ENCODE results near the gene SUMO3.
"Not testable (repeated sequence)": the region's sequence is repeated elsewhere in the genome, so short reads cannot be mapped to it uniquely, and the experiment has no call there.

The SUMO3 gene

DNA sequence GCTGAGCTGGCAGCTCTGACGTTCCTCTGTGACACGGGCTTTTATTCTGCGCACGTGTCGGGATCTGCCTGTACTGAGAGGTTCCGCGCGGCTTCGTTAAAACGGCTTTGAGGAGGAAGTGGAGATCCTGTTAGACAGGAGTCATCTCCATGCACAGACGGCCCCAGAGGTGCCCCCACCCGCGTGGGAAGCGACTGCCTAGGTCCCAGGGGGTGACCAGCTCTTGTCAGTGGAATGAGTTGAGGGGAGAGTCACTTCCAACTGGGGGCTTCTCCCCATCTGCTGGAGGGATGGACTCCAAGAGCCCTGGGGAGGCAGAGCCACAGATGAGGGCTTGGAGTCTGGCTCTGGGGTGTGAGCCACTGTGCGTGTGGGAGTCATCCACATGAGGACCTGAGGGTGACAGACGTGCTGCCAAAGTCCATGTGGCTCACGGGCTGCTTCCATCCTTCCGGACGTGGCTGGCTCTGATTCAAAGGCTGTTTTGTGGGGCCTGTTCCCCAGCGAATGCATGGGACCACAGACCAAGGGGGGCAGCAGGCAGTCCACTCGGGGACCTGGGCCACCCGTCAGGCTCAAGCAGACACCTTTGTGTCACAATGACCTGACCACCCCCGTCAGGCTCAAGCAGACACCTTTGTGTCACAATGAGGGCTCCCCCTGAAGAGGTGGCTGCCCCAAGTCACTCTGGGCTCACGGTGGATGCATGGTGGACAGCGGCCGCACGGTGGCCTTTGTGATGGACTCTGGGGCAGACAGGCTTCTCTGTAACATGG lies 28.8 kb upstream of the SUMO3 start:
- DNase-seq (ENCODE audit: low read depth): no peak

DNA sequence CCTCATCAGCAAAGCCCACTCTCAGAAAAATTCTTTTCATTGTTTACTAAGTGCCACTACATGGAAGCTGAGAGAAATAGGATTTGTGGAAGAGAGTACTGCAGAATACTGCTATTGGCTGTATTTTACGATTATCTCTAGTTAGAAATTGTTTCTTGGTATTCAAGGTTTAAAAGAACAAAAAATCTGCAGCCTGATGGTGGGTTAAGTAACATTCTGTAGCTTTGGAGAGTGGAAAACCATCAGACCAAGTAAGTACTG lies 28.3 kb upstream of the SUMO3 start:
- DNase-seq (ENCODE audit: low read depth): no peak

DNA sequence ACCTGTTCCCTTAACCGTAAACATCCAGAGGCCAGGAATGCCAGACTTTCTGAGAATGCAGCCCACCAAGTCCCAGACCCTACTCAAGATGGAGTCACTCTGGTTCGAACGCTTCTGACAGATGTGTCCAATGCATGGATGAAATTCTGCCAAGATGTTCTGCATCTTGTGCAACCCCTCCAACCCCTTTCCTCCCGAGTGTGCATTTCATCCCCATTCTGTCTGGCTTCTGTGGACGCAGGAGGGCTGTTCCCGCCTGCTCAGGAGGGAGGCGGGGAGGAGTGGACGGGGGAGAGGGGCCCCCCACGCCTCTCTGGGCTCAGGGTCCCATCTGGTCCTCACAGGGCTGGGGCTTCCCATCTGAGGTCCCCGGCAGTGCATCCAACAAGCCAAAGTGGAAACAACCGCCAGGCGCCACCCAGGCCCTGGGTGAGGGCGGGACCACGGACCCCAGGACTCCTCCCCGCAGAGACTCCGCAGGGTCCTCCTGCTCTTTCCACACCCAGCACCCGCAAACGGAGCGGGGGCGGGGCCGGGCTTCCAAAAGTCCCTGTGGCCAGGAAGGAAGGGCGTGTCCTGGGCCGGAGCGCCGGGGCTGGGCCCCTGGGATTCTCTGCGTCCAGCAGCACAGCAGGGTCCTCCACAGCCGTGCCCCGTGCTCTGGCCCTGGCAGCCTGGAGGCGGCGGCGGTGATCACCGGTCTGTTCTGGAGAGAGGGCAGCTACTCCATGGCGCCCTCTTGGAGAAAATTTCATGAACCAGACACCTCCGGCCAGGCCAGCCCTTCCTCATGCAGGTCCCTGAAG lies 27.8 kb upstream of the SUMO3 start:
- peak; percentile 22 for DNase-seq (ENCODE audit: low read depth)

DNA sequence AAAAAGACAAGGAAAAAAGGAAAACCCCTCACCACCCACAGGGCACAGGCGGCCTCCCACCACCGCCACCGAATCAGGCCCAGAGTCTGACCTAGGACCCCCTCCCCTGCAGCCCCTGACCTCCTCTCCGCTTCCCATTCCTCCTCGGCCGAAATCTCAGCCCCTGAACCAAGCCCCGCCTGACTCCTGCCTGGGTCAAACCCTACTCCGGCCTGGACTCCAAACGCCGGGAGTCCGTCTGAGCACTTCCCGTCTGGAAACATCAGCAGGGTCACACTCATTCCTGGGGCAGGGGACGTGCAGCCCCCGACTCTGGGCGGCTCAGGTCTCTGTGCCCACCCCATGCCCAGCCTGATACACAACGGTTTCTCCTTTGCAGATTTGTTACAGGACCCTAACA lies 26.4 kb upstream of the SUMO3 start:
- DNase-seq (ENCODE audit: low read depth): no peak

DNA sequence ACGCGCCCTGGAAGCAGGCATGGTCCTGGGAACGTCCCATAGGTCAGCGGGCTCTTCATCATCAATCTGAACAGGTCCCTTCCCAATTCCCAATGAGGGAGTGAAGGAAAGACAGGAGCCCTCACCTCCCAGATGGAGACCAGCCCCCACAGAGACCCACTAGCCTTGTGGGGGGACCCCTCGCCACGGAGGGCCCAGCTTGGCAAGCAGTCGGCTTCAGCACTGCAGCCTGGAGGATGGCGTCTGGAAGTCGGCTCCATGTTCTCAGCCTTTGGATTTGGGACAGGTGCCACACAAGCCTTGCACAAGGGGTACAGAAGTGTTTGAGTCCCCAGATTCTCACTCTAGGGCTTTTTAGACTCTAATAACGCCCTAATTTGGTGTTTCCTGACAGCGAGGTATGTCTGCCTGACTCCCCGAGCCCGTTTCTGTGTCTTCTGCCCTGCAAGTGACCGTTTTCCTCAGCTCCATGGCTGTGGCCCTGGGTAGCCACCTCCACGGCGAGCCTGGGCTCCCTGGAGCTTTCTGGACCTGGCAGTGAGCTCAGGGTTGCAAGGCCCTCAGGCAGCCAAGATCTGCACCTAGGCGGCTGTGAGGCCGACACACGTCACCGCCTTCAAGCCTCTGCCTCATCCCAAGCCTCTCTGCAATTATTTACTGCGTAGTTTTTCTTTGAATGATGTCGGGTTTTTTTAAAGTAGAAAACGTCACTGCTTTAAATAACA lies 25.0 kb upstream of the SUMO3 start:
- no peak for DNase-seq (ENCODE audit: low read depth)

DNA sequence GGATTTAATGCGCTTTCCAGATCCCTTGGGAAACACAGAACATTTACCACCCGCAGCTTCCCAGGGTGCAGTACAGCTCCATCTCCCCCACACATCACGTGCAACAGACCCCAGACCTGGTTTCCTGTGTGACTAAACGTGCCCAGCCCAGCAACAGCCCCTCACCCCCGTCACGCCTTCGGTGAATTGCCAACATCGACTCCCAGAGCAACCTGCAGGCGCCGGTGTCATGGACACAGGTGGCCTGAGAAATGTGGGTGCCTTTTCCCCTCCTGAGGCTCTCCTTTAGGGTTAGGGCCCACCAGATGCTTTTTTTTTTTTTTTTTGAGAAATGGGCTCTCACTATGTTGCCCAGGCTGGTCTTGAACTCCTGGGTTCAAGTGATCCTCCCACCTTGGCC lies 24.2 kb upstream of the SUMO3 start:
- no peak for DNase-seq (ENCODE audit: low read depth)

DNA sequence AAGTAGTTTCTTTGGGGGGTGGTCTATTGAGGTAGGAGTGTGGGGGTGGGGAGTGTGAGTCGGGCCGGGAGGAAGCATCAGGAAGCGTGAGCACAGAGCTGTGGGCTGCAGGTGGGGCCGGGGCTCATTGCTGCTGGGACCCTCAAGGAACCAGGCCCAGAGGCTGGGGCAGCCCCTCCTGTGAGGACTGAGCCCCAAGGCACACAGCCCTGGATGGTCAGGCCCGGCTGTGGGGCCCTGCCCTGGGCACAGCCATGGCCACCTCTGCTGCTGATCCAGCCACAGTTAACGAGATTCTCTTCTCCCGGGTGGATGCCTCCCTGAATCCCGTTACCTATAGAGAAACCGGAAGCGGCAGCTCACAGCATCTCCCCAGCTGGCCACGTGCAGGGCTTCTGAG lies 22.9 kb upstream of the SUMO3 start:
- no peak for DNase-seq (ENCODE audit: low read depth)

DNA sequence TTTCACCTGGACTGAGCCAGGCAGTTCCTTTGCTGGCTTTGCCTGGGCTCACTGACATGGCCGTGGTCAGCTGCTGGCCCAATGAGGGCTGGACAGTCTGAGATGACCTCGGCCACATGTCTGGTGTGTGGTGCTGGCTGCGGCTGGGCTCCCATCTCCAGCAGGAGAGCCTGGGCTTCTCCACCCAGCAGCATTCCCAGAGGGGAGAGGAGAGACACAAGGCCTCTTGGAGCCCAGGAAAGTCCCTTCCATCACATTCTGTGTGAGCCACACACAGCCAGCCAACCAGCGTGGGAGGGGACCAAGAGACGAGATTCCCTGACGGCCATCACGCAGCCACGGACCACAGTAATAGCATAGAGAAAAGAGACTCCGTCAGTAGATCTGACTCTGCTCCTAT lies 21.1 kb upstream of the SUMO3 start:
- no peak for DNase-seq (ENCODE audit: low read depth)

DNA sequence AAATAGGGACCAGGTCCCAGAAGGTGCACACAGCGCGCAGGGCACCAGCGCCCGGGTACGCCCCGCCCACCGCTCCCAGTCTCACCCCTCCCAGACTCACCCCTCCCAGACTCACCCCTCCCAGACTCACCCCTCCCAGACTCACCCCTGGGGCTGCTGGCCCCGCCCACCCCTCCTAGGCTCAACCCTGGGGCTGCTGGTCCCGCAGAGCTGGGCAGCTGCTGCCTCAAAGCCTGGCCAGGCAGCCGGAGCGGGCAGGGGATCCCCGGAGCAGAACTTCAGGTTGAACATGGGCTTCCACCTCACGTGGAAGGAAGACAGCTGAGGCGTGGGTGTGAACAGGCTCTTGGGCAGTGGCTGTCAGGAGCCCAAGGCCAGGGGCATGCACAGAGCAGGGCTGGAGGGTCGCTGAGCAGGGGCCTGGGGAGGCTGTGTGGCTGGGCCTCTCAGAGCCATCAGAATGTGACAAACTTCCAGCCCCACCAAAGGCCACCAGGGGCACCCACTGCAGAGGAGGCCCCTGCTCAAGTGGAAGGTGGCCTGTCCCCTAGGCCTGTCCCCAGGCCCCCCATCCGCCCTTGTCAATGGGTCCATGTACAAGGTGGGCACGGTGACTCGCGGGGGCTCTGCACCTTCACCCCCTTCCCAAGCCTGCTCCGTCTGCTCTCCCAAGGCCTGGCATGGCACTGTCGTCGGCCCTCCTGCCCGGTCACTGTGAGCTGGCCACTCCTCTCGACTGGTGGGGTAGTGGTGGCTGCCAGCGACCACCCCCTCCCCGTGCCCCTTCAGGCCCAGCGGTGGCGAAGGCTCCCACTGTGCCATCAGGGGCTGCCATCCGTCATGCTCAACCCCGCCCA lies 20.4 kb upstream of the SUMO3 start:
- DNase-seq (ENCODE audit: low read depth): no peak

DNA sequence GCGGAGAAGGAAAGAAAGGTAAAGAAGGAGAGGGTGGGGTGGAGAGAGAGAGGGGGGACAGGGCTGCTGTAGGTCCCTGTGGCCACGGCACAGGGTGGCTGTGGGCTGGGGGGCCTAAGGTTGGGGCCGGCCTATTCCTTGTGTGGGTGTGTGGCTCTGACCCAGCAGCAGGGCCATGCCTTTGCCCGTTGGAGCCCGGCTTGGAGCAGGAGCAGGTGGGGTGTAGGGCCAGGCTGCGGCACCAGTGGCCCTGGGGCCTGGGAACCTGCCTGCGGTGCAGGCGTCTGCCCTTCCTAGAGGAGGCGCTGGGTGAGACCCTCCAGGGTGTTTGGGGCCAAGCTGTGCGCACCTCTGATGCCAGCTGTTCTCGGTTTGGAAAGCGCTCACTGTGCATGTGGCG lies 19.7 kb upstream of the SUMO3 start:
- DNase-seq (ENCODE audit: low read depth): no peak

DNA sequence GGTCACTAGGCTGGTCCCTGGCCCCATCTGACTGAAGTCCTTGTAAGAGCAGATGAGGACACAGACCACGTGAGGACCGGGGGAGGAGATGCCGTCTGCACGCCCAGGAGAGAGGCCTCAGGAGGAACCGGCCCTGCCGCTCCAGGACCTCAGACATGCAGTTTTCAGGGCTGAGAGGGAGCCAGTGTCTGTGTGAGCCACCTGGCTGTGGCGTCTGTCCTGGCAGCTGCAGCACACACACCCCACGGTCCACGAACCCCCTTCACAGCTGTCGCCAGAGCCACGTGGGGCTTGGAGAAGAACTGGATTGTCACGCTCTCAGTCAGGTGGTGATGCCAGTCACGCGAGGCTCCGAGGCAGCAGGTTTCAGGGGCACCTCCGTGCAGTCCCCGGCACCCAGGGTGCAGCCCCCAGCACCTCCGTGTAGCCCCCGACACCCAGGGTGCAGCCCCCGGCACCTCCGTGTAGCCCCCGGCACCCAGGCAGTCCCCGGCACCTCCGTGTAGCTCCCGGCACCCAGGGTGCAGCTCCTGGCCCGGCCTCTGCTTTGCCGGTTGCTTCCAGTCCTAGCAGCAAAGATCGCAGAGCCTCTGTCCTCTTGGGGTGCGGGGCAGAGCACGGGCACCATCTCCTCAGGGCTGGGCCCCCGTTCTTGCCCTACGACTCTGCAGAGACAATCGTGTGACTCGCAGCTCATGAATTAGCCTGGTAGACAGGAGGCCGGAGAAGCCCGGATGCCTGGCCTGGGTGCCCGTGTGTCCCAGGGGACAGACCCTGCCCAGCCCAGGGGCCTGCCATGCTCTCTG lies 19.0 kb upstream of the SUMO3 start:
- DNase-seq (ENCODE audit: low read depth): no peak

DNA sequence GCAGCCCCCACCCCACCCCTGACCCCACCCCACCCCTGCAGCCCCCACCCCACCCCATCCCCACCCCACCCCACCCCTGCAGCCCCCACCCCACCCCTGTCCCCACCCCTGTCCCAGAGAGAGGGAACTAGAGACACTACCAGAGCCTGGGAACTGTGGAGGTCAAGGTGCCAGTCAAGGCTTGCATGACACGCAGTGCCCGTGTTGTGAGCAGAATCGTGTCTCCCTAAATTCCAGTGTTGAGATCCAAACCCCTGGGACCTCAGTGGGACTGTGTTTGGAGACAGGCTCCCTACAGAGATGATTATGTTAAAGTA lies 18.4 kb upstream of the SUMO3 start:
- no peak for DNase-seq (ENCODE audit: low read depth)

DNA sequence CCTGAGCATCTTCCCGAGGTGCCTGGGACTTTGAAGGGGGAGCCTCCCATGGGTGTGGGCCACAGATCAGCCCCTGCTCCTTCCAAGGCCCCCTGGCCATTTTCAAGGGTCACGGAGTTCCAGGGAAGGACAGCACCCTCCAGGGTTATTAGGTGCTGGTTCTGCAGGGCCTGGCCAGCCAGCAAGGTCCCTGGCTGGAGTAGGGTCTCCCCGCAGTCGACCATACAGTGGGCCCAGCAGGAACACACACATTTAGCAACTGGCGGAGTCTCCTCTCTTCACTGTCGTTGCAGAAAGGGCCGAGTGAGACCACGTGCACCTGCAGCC lies 17.7 kb upstream of the SUMO3 start:
- no peak for DNase-seq (ENCODE audit: low read depth)

DNA sequence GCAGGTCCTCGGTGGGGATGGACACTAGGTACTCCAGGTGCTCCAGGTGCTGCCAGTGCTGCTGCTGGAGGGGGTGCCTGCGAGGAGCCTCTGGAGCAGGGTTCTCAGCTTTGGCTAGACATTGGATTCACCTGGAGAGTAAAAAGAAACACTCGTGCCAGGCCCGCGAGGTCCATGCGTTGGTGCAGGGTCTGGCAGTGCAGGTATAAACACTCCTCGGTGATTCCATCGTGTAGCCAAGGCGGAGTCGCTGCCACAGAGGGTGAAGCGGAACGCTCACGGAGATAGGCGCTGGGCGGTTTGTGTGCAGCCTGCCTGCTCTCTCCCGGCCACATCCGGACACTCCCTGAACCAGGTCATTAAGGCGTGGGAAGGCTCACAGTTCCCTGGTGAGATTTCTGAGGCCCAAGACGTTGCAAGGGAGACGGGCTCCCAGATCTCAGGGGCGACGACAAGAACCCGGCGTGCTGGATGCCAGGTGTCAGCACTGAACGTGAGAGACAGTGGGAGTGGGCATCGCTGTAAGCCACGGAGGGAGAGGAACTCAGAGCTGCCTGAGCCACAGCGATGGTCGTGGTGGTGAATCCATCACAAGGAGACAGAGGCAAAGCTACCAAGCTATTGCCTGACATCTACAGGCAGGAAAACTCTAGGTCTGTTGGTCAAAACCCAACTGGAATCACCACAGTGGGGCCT lies 17.2 kb upstream of the SUMO3 start:
- DNase-seq (ENCODE audit: low read depth): no peak

DNA sequence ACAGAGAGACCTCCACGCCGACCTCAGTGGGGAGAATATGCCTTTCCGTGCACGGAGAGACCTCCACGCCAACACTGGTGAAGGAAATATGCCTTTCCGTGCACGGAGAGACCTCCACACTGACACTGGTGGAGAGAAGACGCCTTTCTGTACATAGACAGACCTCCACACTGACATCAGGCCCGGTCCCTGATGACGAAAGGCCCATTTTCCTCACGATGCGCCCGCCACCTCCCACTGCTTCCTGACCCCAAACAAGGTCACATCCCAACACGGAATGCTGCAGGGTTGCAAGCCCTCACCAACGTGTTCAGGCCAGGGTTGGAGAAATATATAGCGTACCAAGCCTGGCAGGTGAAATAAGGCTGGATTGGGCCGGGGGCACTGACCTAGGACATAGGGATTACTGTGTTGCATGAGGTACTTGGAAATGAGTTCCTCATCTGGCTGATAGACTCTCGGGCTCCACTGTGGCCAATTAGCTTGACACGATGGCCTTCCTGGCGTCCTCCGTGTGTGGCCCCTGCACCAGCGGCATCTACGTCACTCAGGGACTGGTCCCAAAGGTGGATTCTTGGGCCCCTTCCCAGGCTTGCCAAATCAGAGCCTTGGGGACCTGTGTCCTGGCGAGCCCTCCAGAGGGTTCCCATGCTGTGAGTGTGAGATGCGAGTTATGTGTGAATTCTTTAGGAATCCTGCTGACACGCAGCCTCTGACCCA lies 16.5 kb upstream of the SUMO3 start:
- DNase-seq (ENCODE audit: low read depth): no peak

DNA sequence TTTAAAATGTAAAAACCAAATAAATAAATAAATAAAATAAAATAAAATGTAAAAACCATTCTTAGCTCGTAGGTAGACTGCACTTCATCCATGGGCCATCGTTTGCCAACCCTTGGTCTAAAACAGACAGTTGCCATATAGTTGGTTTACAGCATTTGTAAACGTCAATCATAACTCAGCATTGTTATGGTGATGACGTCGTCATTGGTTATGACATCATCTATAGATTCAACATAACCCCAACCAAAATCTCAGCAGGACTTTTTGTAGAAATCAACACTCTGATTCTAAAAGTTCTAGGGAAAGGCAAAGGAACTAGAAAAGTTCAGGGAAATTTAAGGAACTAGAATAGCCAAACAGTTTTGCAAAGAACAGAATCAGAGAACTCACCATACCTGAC lies 15.8 kb upstream of the SUMO3 start:
- DNase-seq (ENCODE audit: low read depth): no peak

DNA sequence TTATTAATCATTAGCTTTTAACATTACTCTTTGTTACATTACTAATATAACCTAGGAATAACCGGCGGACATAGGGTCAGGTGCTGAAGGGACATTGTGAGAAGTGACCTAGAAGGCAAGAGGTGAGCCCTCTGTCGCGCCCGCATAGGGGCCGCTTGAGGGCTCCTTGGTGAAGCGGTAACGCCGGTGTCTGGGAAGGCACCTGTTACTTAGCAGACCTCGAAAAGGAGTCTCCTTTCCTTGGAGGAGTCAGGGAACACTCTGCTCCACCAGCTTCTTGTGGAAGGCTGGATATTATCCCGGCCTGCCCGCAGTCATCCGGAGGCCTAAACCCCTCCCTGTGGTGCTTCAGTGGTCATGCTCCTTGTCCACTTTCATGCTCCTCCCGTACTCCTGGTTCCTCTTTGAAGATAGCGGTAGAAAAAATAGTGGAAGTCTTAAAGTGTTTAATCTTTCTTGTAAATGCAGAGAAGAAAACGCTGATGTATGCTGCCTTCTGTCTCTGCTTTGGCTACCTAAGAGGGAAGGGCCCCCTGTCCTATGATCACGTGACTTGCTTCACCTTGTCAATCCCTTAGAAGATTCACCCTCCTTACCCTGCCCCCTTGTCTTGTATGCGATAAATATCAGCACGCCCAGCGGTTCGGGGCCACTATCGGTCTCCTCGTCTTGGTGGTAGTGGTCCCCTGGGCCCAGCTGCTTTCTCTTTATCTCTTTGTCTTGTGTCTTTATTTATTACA lies 14.8 kb upstream of the SUMO3 start:
- DNase-seq (ENCODE audit: low read depth): not testable (repeated sequence)

DNA sequence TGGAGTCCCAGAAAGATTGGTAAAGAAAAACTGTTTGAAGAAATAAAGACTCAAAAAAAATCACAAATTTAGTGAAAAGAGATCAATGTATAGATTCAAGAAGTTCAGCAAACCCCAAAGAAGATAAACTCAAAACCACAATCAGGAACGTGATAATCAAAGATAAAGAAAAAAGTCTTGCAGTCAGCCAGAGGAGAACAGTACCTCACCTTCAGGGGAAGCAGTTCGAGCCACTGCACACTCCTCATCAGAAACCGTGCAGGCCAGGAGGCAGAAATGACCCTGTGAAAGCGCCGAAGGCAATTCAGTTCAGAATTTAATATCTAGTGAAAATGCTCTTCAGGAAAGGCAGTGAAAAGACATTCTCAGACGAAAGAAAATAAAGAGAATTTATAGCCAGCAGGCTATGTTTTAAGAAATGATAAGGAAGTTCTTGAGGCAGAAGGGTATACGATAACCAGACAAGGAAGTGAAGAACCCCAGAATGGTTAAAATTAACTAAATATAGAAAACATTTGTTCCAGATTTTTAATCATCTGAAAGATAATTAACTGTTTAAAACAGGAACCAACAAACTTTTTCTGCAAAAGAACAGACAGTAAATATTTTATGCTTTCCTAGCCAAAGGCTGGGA lies 13.5 kb upstream of the SUMO3 start:
- no peak for DNase-seq (ENCODE audit: low read depth)

DNA sequence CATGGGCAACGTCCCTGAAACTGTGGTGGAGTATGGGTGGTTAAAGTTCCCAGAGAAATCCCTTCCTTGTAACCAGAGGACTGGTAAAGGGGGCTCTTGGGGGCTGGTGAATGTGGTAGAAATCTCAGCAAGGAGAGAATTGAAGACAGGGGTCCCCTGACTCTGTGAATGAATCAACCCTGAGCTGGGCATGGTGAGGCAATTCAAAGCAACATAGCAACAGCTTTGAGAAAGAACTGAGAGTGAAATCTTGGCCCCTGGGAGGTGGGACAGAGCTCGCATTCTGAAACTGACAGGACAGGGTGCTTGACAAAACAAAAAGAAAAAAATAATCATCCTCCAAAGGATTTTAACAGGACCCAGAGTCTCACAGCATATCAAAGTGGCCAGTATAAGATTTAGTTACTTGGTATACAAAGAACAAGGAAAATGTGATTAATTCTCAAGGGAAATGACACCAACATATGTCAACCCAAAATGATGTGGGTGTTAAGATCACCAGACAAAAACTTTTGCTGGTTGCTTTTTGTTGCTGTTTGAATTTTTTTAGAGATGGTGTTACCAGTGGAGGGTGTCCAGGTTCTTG lies 11.7 kb upstream of the SUMO3 start:
- no peak for DNase-seq (ENCODE audit: low read depth)

Measured in fibroblast of the conjunctiva (primary cell).